ENCODE data around the gene SIGLEC6. TPM values are rescaled to one million over a fixed set of nuclear protein-coding genes. Genes with fewer than 3 reads are reported as not detected.
"Not testable (repeated sequence)": the region's sequence is repeated elsewhere in the genome, so short reads cannot be mapped to it uniquely, and the experiment has no call there.

SIGLEC6 gene
- total RNA-seq, 2 experiments from 2014 or later: 0.29 TPM; not detected in 1

GRCh38 chr19:51505904-51506303 lies 25.6 kb downstream of the SIGLEC6 start:
- CTCF ChIA-PET: interaction anchor here (2.5 to 3.3 kb wide), 2 partner anchors 9 to 33 kb away, joined by 12 to 14 read pairs; no protein-coding TSS in a partner anchor
- Mint-ChIP-seq H3K4me3 (no peak overlapping the region), H3K27me3 (ENCODE audit: low read depth) (peaks cover 6% of the 10 kb centered on the region)

GRCh38 chr19:51503896-51504295 lies 27.6 kb downstream of the SIGLEC6 start:
- Mint-ChIP-seq H3K9me3 (ENCODE audit: insufficient read depth) (no peaks in the 10 kb centered on the region), H3K27me3 (ENCODE audit: low read depth) (peaks cover 4% of the 10 kb centered on the region), H3K36me3 (ENCODE audit: low read depth) (peaks cover 4% of the 10 kb centered on the region), H3K27ac (no peak overlapping the region), H3K4me3 (no peak overlapping the region), H3K4me1 (ENCODE audit: low read depth) (peaks cover 35% of the 10 kb centered on the region)
- POLR2A ChIA-PET: no interaction called here
- DNase-seq (no peak), ATAC-seq (no peak)
- CTCF ChIA-PET: interaction anchor here (3.3 kb wide), 1 partner anchor 11 kb away, joined by 14 read pairs; no protein-coding TSS in a partner anchor

More at GRCh38 chr19:51505904-51506303, 25.6 kb downstream of the SIGLEC6 start:
- ATAC-seq (no peak), DNase-seq (no peak)
- no peak overlapping the region for H3K27ac Mint-ChIP-seq
- peaks cover 28% of the 10 kb centered on the region for H3K4me1 Mint-ChIP-seq (ENCODE audit: low read depth)
- no peaks in the 10 kb centered on the region for H3K9me3 Mint-ChIP-seq (ENCODE audit: insufficient read depth)
- H3K36me3 Mint-ChIP-seq (ENCODE audit: low read depth): peaks cover 4% of the 10 kb centered on the region
- POLR2A ChIA-PET: no interaction called here

- H3K36me3 Mint-ChIP-seq (ENCODE audit: low read depth): peaks cover 4% of the 10 kb centered on the region
- no peak for ATAC-seq
- no peak overlapping the region for H3K4me3 Mint-ChIP-seq
- no peaks in the 10 kb centered on the region for H3K9me3 Mint-ChIP-seq (ENCODE audit: insufficient read depth)
- H3K27me3 Mint-ChIP-seq (ENCODE audit: low read depth): peaks cover 4% of the 10 kb centered on the region
- ChIA-PET CTCF (interaction anchor here (1.1 to 1.7 kb wide), 2 partner anchors 10 to 12 kb away, joined by 3 to 5 read pairs; no protein-coding TSS in a partner anchor), POLR2A (no interaction called here)
- no peak for DNase-seq
- H3K27ac Mint-ChIP-seq: no peak overlapping the region
- peaks cover 35% of the 10 kb centered on the region for H3K4me1 Mint-ChIP-seq (ENCODE audit: low read depth)
Observed at GRCh38 chr19:51503286-51503817, 28.1 kb downstream of the SIGLEC6 start.

- peak; percentile 48 for DNase-seq
- peaks cover 4% of the 10 kb centered on the region for H3K36me3 Mint-ChIP-seq (ENCODE audit: low read depth)
- H3K4me3 Mint-ChIP-seq: peak within 1 kb of the TSS; percentile 56
- ChIA-PET CTCF (interaction anchor here (1.7 kb wide), 1 partner anchor 14 kb away, joined by 5 read pairs; no protein-coding TSS in a partner anchor), POLR2A (no interaction called here)
- peak; percentile 54 for ATAC-seq
- H3K9me3 Mint-ChIP-seq (ENCODE audit: insufficient read depth): no peaks in the 10 kb centered on the region
- no peaks in the 10 kb centered on the region for H3K27me3 Mint-ChIP-seq (ENCODE audit: low read depth)
- H3K4me1 Mint-ChIP-seq (ENCODE audit: low read depth): peaks cover 35% of the 10 kb centered on the region
- H3K27ac Mint-ChIP-seq: peak within 1 kb of the TSS; percentile 87
Observed at GRCh38 chr19:51501594-51502263, 29.7 kb downstream of the SIGLEC6 start, which contains the start of gene SIGLEC12. Gene SIGLEC12 (minus strand): TSS chr19:51501800. CDS start chr19:51501733, 67 bp downstream.

- DNase-seq; POLR2A ChIA-PET; H3K36me3 Mint-ChIP-seq (ENCODE audit: low read depth); H3K9me3 Mint-ChIP-seq (ENCODE audit: insufficient read depth); H3K27me3 Mint-ChIP-seq (ENCODE audit: low read depth): not testable (repeated sequence)
- H3K4me3 Mint-ChIP-seq: peak overlapping the region; percentile 56
- CTCF ChIA-PET: interaction anchor here (1.2 to 1.6 kb wide), 2 partner anchors 13 to 15 kb away, joined by 3 read pairs; no protein-coding TSS in a partner anchor
- ATAC-seq: peak; percentile 50
- H3K27ac Mint-ChIP-seq: peak overlapping the region; percentile 87
- H3K4me1 Mint-ChIP-seq (ENCODE audit: low read depth): peaks cover 35% of the 10 kb centered on the region
Observed at GRCh38 chr19:51500931-51501330, 30.5 kb downstream of the SIGLEC6 start.

- peaks cover 27% of the 10 kb centered on the region for H3K4me1 Mint-ChIP-seq (ENCODE audit: low read depth)
- no peak overlapping the region for H3K27ac Mint-ChIP-seq
- no peaks in the 10 kb centered on the region for H3K36me3 Mint-ChIP-seq (ENCODE audit: low read depth)
- CTCF ChIA-PET: interaction anchor here (0.7 kb wide), 1 partner anchor 17 kb away, joined by 3 read pairs; no protein-coding TSS in a partner anchor
- peaks cover 9% of the 10 kb centered on the region for H3K27me3 Mint-ChIP-seq (ENCODE audit: low read depth)
- ATAC-seq (no peak), DNase-seq (no peak)
- H3K9me3 Mint-ChIP-seq (ENCODE audit: insufficient read depth): no peaks in the 10 kb centered on the region
- no peak overlapping the region for H3K4me3 Mint-ChIP-seq
- POLR2A ChIA-PET: no interaction called here
Observed at GRCh38 chr19:51497666-51498065, 33.8 kb downstream of the SIGLEC6 start.

- no peak overlapping the region for H3K4me3 Mint-ChIP-seq
- H3K9me3 Mint-ChIP-seq (ENCODE audit: insufficient read depth): no peaks in the 10 kb centered on the region
- CTCF ChIA-PET: no interaction called here
- ATAC-seq (no peak), DNase-seq (no peak)
- no peak overlapping the region for H3K27ac Mint-ChIP-seq
- POLR2A ChIA-PET: no interaction called here
- H3K27me3 Mint-ChIP-seq (ENCODE audit: low read depth): peaks cover 9% of the 10 kb centered on the region
- H3K36me3 Mint-ChIP-seq (ENCODE audit: low read depth): peaks cover 2% of the 10 kb centered on the region
- H3K4me1 Mint-ChIP-seq (ENCODE audit: low read depth): peaks cover 6% of the 10 kb centered on the region
Observed at GRCh38 chr19:51493776-51494175, 37.7 kb downstream of the SIGLEC6 start.

GRCh38 chr19:51491586-51491985 lies 39.9 kb downstream of the SIGLEC6 start:
- Mint-ChIP-seq H3K9me3 (ENCODE audit: insufficient read depth) (no peaks in the 10 kb centered on the region), H3K36me3 (ENCODE audit: low read depth) (peaks cover 2% of the 10 kb centered on the region), H3K27me3 (ENCODE audit: low read depth) (peaks cover 9% of the 10 kb centered on the region), H3K27ac (no peak overlapping the region), H3K4me1 (ENCODE audit: low read depth) (peaks cover 6% of the 10 kb centered on the region), H3K4me3 (no peak overlapping the region)
- no peak for DNase-seq
- no peak for ATAC-seq
- POLR2A ChIA-PET: no interaction called here
- CTCF ChIA-PET: interaction anchor here (1.4 kb wide), 1 partner anchor 166 kb away, joined by 3 read pairs; no protein-coding TSS in a partner anchor

GRCh38 chr19:51490676-51491075 lies 40.8 kb downstream of the SIGLEC6 start:
- Mint-ChIP-seq H3K4me1 (ENCODE audit: low read depth) (peaks cover 6% of the 10 kb centered on the region), H3K9me3 (ENCODE audit: insufficient read depth) (no peaks in the 10 kb centered on the region), H3K27me3 (ENCODE audit: low read depth) (peaks cover 11% of the 10 kb centered on the region), H3K27ac (no peak overlapping the region), H3K36me3 (ENCODE audit: low read depth) (peaks cover 2% of the 10 kb centered on the region), H3K4me3 (no peak overlapping the region)
- ATAC-seq: no peak
- DNase-seq: no peak
- ChIA-PET POLR2A (no interaction called here), CTCF (interaction anchor here (1.4 kb wide), 1 partner anchor 166 kb away, joined by 3 read pairs; no protein-coding TSS in a partner anchor)

- ATAC-seq (no peak), DNase-seq (no peak)
- peaks cover 6% of the 10 kb centered on the region for H3K4me1 Mint-ChIP-seq (ENCODE audit: low read depth)
- ChIA-PET CTCF (interaction anchor here (1.2 to 4.6 kb wide), 2 partner anchors 16 to 26 kb away, joined by 4 to 21 read pairs; no protein-coding TSS in a partner anchor), POLR2A (no interaction called here)
- peaks cover 2% of the 10 kb centered on the region for H3K36me3 Mint-ChIP-seq (ENCODE audit: low read depth)
- H3K9me3 Mint-ChIP-seq (ENCODE audit: insufficient read depth): no peaks in the 10 kb centered on the region
- no peak overlapping the region for H3K4me3 Mint-ChIP-seq
- no peak overlapping the region for H3K27ac Mint-ChIP-seq
- H3K27me3 Mint-ChIP-seq (ENCODE audit: low read depth): peaks cover 16% of the 10 kb centered on the region
Observed at GRCh38 chr19:51489113-51489512, 42.4 kb downstream of the SIGLEC6 start.

GRCh38 chr19:51488491-51488890 lies 43.0 kb downstream of the SIGLEC6 start:
- no peak for ATAC-seq
- peaks cover 11% of the 10 kb centered on the region for H3K27me3 Mint-ChIP-seq (ENCODE audit: low read depth)
- peaks cover 2% of the 10 kb centered on the region for H3K36me3 Mint-ChIP-seq (ENCODE audit: low read depth)
- H3K27ac Mint-ChIP-seq: no peak overlapping the region
- no peaks in the 10 kb centered on the region for H3K9me3 Mint-ChIP-seq (ENCODE audit: insufficient read depth)
- H3K4me3 Mint-ChIP-seq: no peak overlapping the region
- POLR2A ChIA-PET: no interaction called here
- CTCF ChIA-PET: interaction anchor here (1.2 to 4.6 kb wide), 2 partner anchors 15 to 27 kb away, joined by 4 to 21 read pairs; no protein-coding TSS in a partner anchor
- peaks cover 5% of the 10 kb centered on the region for H3K4me1 Mint-ChIP-seq (ENCODE audit: low read depth)
- DNase-seq: no peak

Data from activated CD8-positive, alpha-beta T cell treated with anti-CD3 and anti-CD28 coated beads, Interleukin-2, amount 10 ng/mL, durations not matched to agents 7 days and 5 days (primary cell).